HEK293 (cell line): Measurements from ENCODE around the gene LPP.

Source experiments
- CTCF ChIA-PET: fragments of 350-600 bp; formaldehyde crosslinking; extraction: SDS; loops from one replicate; lab custom pipeline; 2021; ENCODE audit warnings: antibody characterized with exemption; lab: Yijun Ruan, JAX
- POLR2A ChIA-PET: fragments of 300-600 bp; formaldehyde crosslinking; extraction: SDS; loops from one replicate; lab custom pipeline; 2020; ENCODE audit warnings: antibody characterized with exemption, inconsistent platforms; lab: Yijun Ruan, JAX
- H3K27ac ChIP-seq: fragments of 200-500 bp; sonication (Bioruptor generic); 2 replicates; pipeline ENCODE4 v1.5.1; 2014; ENCODE audit warnings: low read depth, low read length, control low read depth, inconsistent platforms; ENCODE audit errors: extremely low read depth
- H3K36me3 ChIP-seq, 2 experiments: fragments of 200-500 bp in 1 of 2; sonication (Bioruptor generic) in 1 of 2; 1 replicate in 1 of 2; 2 replicates in 1 of 2; pipeline ENCODE4 v1.5.1; 2014 to 2017; ENCODE audit warnings: inconsistent platforms in 2 of 2, low read length in 2 of 2; ENCODE audit not compliant: control insufficient read depth in 2 of 2, insufficient read depth in 1 of 2
- H3K4me1 ChIP-seq: fragments of 200-500 bp; sonication (Bioruptor generic); 2 replicates; pipeline ENCODE4 v1.5.1; 2014; ENCODE audit warnings: mild to moderate bottlenecking, low read length, inconsistent platforms; ENCODE audit not compliant: control insufficient read depth, insufficient read depth
- H3K4me3 ChIP-seq: 2 replicates; pipeline ENCODE4 v1.5.1; 2011; ENCODE audit warnings: low read depth, mild to moderate bottlenecking, control low read depth, low read length, moderate library complexity
- H3K9me3 ChIP-seq: fragments of 200-500 bp; sonication (Bioruptor generic); 2 replicates; pipeline ENCODE4 v1.5.1; 2014; ENCODE audit warnings: low read depth, low read length, inconsistent platforms; ENCODE audit not compliant: control insufficient read depth, insufficient read depth
- PRDM2 ChIP-seq: fragments of 450-650 bp; formaldehyde crosslinking; IDR thresholded peaks from 2 replicates; pipeline ENCODE4 v1.5.1; 2016; ENCODE audit warnings: missing biosample characterization, missing genetic modification characterization, borderline replicate concordance
- RBAK ChIP-seq: fragments of 450-650 bp; formaldehyde crosslinking; IDR thresholded peaks from 2 replicates; pipeline ENCODE4 v1.5.1; 2016; ENCODE audit warnings: missing biosample characterization, missing genetic modification characterization
- SP2 ChIP-seq: fragments of 450-650 bp; formaldehyde crosslinking; IDR thresholded peaks from 2 replicates; pipeline ENCODE4 v1.5.1; 2016; ENCODE audit warnings: missing biosample characterization, missing genetic modification characterization
- ZBTB21 ChIP-seq: fragments of 450-650 bp; formaldehyde crosslinking; IDR thresholded peaks from 2 replicates; pipeline ENCODE4 v1.5.1; 2017; ENCODE audit warnings: missing biosample characterization, missing genetic modification characterization
- ZBTB48 ChIP-seq: fragments of 450-650 bp; formaldehyde crosslinking; IDR thresholded peaks from 2 replicates; pipeline ENCODE4 v1.5.1; 2016; ENCODE audit warnings: missing biosample characterization, missing genetic modification characterization
- ZFP37 ChIP-seq: fragments of 450-650 bp; formaldehyde crosslinking; IDR thresholded peaks from 2 replicates; pipeline ENCODE4 v1.5.1; 2016; ENCODE audit warnings: missing biosample characterization, missing genetic modification characterization
- ZNF10 ChIP-seq: fragments of 450-650 bp; formaldehyde crosslinking; IDR thresholded peaks from 2 replicates; pipeline ENCODE4 v1.5.1; 2017; ENCODE audit warnings: missing biosample characterization, missing genetic modification characterization
- ZNF148 ChIP-seq: fragments of 450-650 bp; formaldehyde crosslinking; IDR thresholded peaks from 2 replicates; pipeline ENCODE4 v1.5.0; 2017; ENCODE audit warnings: missing biosample characterization, missing genetic modification characterization, borderline replicate concordance
- ZNF221 ChIP-seq: fragments of 450-650 bp; formaldehyde crosslinking; IDR thresholded peaks from 2 replicates; pipeline ENCODE4 v1.5.1; 2017; ENCODE audit warnings: missing biosample characterization, missing genetic modification characterization, borderline replicate concordance
- ZNF239 ChIP-seq: fragments of 450-650 bp; formaldehyde crosslinking; IDR thresholded peaks from 2 replicates; pipeline ENCODE4 v1.5.1; 2016; ENCODE audit warnings: missing biosample characterization, missing genetic modification characterization
- ZNF311 ChIP-seq: fragments of 450-650 bp; formaldehyde crosslinking; IDR thresholded peaks from 2 replicates; pipeline ENCODE4 v1.5.1; 2017; ENCODE audit warnings: missing biosample characterization, missing genetic modification characterization, borderline replicate concordance
- ZNF433 ChIP-seq: fragments of 450-650 bp; formaldehyde crosslinking; IDR thresholded peaks from 2 replicates; pipeline ENCODE4 v1.5.1; 2016; ENCODE audit warnings: missing biosample characterization, missing genetic modification characterization, low read depth
- ZNF514 ChIP-seq: fragments of 450-650 bp; formaldehyde crosslinking; IDR thresholded peaks from 2 replicates; pipeline ENCODE4 v1.5.1; 2016; ENCODE audit warnings: missing biosample characterization, missing genetic modification characterization
- ZNF596 ChIP-seq: fragments of 450-650 bp; IDR thresholded peaks from 2 replicates; pipeline ENCODE4 v1.5.0; 2018; ENCODE audit warnings: missing biosample characterization, mild to moderate bottlenecking, missing genetic modification characterization, moderate library complexity
- ZNF621 ChIP-seq: fragments of 450-650 bp; formaldehyde crosslinking; IDR thresholded peaks from 2 replicates; pipeline ENCODE4 v1.5.1; 2017; ENCODE audit warnings: missing biosample characterization, missing genetic modification characterization
- ZNF76 ChIP-seq: fragments of 450-650 bp; formaldehyde crosslinking; IDR thresholded peaks from 2 replicates; pipeline ENCODE4; 2016; ENCODE audit warnings: low read depth, missing biosample characterization, missing genetic modification characterization, borderline replicate concordance
- ZNF768 ChIP-seq: fragments of 450-650 bp; formaldehyde crosslinking; IDR thresholded peaks from 2 replicates; pipeline ENCODE4 v1.5.1; 2018; ENCODE audit warnings: missing biosample characterization, mild to moderate bottlenecking, missing genetic modification characterization
- ZNF843 ChIP-seq: fragments of 450-650 bp; formaldehyde crosslinking; IDR thresholded peaks from 2 replicates; pipeline ENCODE4 v1.5.1; 2016; ENCODE audit warnings: missing biosample characterization, missing genetic modification characterization

Gene LPP

GRCh38 chr3:188217011-188217463, 63.1 kb downstream of the LPP start:
- no peak for TF ChIP-seq ZNF596 (tag by site-specific recombination)
- TF ChIP-seq RBAK (tag by site-specific recombination) = no peak
- no peak for TF ChIP-seq ZNF10 (tag by site-specific recombination)
- no peak for TF ChIP-seq ZNF76 (tag by site-specific recombination)
- TF ChIP-seq ZNF621 = no peak
- TF ChIP-seq PRDM2 (tag by site-specific recombination) = no peak
- TF ChIP-seq ZBTB48 = no peak
- no peak for TF ChIP-seq ZNF311 (tag by site-specific recombination)
- TF ChIP-seq ZNF843 (tag by site-specific recombination) = no peak
- TF ChIP-seq ZNF514 (tag by site-specific recombination) = no peak
- ChIA-PET CTCF (interaction anchor here (0.6 kb wide), 1 partner anchor 141 kb away, joined by 3 read pairs; no protein-coding TSS in a partner anchor), POLR2A (no interaction called here)
- Histone ChIP-seq H3K36me3 (no peaks in the 10 kb centered on the region), H3K9me3 (no peaks in the 10 kb centered on the region), H3K27ac (no peak overlapping the region), H3K4me3 (no peak overlapping the region), H3K4me1 (no peaks in the 10 kb centered on the region)

GRCh38 chr3:188217726-188218125, 63.8 kb downstream of the LPP start:
- Histone ChIP-seq H3K4me1 (no peaks in the 10 kb centered on the region), H3K27ac (no peak overlapping the region), H3K4me3 (no peak overlapping the region), H3K36me3 (no peaks in the 10 kb centered on the region), H3K9me3 (no peaks in the 10 kb centered on the region)
- CTCF ChIA-PET = no interaction called here
- POLR2A ChIA-PET = no interaction called here
- TF ChIP-seq ZBTB21 (tag by site-specific recombination) (no peak), ZNF76 (tag by site-specific recombination) (no peak), PRDM2 (tag by site-specific recombination) (no peak), ZNF433 (tag by site-specific recombination) (no peak), ZNF768 (tag by site-specific recombination) (no peak), ZNF239 (no peak), SP2 (tag by site-specific recombination) (no peak), ZFP37 (tag by site-specific recombination) (no peak), ZNF148 (tag by site-specific recombination) (no peak), ZNF221 (tag by site-specific recombination) (no peak)
